ENCODE measurements around the gene IL4. TPM values are rescaled to one million over a fixed set of nuclear protein-coding genes. Genes with fewer than 3 reads are reported as not detected.
A peak's percentile ranks its signal among the peaks of the same experiment; 100 is the strongest.

The IL4 gene
- total and polyA plus RNA-seq, 9 of the 15 experiments (the other 6 are each of a cell fraction or from before 2014, with no cell fraction given) = 0.22 to 0.62 TPM; not detected in 7

DNA sequence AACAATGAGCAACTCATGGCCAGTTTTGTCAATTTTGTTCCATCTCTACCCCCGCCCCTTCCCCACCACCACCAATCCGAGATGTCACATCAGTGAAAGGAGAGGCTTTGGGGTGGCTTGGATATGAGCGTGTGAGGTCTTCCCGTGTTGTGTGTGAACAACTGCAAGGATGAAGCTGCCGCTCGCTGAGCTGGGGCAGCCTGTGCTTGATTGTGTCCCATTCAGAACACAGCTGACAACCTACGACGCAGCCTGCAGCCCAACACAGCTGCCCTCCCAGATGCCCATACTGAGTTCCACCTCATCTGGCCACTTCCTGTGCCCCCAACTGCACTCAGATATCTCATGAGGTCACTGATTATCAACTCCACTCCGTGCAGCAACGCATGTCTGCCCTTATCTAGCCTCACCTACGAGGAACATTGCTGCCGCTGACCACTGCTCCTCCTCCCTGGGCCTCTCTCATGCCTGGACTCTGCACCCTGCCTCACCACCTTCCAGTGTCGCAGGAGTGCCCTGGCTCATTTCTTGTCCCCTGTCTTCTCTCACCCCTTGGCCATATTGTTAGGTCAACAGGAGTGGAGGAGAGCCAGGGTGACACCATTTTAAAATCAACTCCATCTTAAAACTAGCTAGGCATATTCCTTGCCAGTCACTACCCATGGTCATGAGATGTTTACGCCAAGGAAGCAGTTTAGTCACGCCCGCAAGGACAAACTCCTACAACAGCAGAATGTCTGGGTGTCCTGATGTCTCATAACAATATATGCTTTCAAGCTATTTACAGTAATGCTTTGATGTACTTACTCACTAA, 7.3 kb upstream of the IL4 start (continued):
- peak; percentile 98 for TF ChIP-seq POLR2AphosphoS5 (IDR thresholded peaks at IDR 0.05; ENCODE audit: control insufficient read depth, insufficient read depth, low read depth, low read length)
- TF ChIP-seq ZBTB8A (IDR thresholded peaks at IDR 0.05; ENCODE audit: partially characterized antibody) = no peak
- peak; percentile 20; the same call in 1 of the 2 replicates for TF ChIP-seq MYC (IDR thresholded peaks at IDR 0.05; ENCODE audit: low read depth, low read length)
- peak; percentile 92 for TF ChIP-seq MYC (CRISPR knock-in tag; IDR thresholded peaks at IDR 0.05; ENCODE audit: borderline replicate concordance, low read depth)
- no peak for TF ChIP-seq BRF2 (IDR thresholded peaks at IDR 0.05; ENCODE audit: borderline replicate concordance, insufficient read depth, insufficient read length)
- 0 out of 2 replicates have a peak, but pooled peaks have one; percentile 58 for TF ChIP-seq ELK3 (CRISPR knock-in tag; IDR thresholded peaks at IDR 0.05)
- TF ChIP-seq HDAC1 (IDR thresholded peaks at IDR 0.05) = 0 out of 4 replicates have a peak, but pooled peaks of 1 of the 2 experiments have one; percentile 28
- TF ChIP-seq SFPQ (IDR thresholded peaks at IDR 0.05; ENCODE audit: low read depth, low read length) = no peak
- TF ChIP-seq POLR2H (tag; IDR thresholded peaks at IDR 0.05; ENCODE audit: low read depth) = no peak
- peak; percentile 97 for TF ChIP-seq E2F3 (CRISPR knock-in tag; IDR thresholded peaks at IDR 0.05)
- 0 out of 2 replicates have a peak, but pooled peaks have one; percentile 82 for TF ChIP-seq ZNF212 (CRISPR knock-in tag; IDR thresholded peaks at IDR 0.05)
- peak; percentile 93 for TF ChIP-seq HINFP (tag; conservative IDR thresholded peaks at IDR 0.05; ENCODE audit: low read depth)
- TF ChIP-seq, protein P1, sequence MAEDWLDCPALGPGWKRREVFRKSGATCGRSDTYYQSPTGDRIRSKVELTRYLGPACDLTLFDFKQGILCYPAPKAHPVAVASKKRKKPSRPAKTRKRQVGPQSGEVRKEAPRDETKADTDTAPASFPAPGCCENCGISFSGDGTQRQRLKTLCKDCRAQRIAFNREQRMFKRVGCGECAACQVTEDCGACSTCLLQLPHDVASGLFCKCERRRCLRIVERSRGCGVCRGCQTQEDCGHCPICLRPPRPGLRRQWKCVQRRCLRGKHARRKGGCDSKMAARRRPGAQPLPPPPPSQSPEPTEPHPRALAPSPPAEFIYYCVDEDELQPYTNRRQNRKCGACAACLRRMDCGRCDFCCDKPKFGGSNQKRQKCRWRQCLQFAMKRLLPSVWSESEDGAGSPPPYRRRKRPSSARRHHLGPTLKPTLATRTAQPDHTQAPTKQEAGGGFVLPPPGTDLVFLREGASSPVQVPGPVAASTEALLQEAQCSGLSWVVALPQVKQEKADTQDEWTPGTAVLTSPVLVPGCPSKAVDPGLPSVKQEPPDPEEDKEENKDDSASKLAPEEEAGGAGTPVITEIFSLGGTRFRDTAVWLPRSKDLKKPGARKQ (CRISPR knock-in tag; IDR thresholded peaks at IDR 0.05) = peak; percentile 68; the same call in 1 of the 2 replicates
- TF ChIP-seq CBFA2T2 (conservative IDR thresholded peaks at IDR 0.05) = peak; percentile 60
- TF ChIP-seq ZNF79 (CRISPR knock-in tag; IDR thresholded peaks at IDR 0.05; ENCODE audit: low read depth) = peak; percentile 96
- peak in 1 of 2 experiments; percentile 97; a peak in 2 of 4 replicates for TF ChIP-seq ZNF639 (CRISPR knock-in tag; conservative IDR thresholded peaks at IDR 0.05 in 1 of 2, IDR thresholded peaks at IDR 0.05 in 1 of 2)

Data from K562 (cell line).